Measurements from ENCODE around the gene ZNF483. TPM values are rescaled to one million over a fixed set of nuclear protein-coding genes. Genes with fewer than 3 reads are reported as not detected.

The ZNF483 gene
- total RNA-seq, 2 experiments from 2014 or later = 19.6 to 21.3 TPM

Other genes starting within 250 kb of the ZNF483 start
- gene OR2K2, start 195.0 kb upstream of the ZNF483 start, total RNA-seq = not detected
- 10 to 100 TPM; 36.4 to 44.6 TPM for gene ECPAS, start 40.8 kb upstream of the ZNF483 start, total RNA-seq
- gene PTGR1, start 74.5 kb downstream of the ZNF483 start, total RNA-seq = not detected
- 1 to 10 TPM; 5.8 to 7.2 TPM for gene DNAJC25, start 106.2 kb downstream of the ZNF483 start, total RNA-seq
- 1 to 10 TPM; 1.6 to 2.6 TPM for gene GNG10, start 136.4 kb downstream of the ZNF483 start, total RNA-seq

All from CD8-positive, alpha-beta T cell (primary cell).